HG03064 (cell line): ENCODE data around the gene DLL4.

Experiments
- ATAC-seq: cut with Tn5 transposase; IDR thresholded peaks from one replicate; pipeline ENCODE4 v1.9.1; 2021; ENCODE audit warnings: low read depth; ENCODE audit not compliant: unreplicated experiment

Gene DLL4

DNA sequence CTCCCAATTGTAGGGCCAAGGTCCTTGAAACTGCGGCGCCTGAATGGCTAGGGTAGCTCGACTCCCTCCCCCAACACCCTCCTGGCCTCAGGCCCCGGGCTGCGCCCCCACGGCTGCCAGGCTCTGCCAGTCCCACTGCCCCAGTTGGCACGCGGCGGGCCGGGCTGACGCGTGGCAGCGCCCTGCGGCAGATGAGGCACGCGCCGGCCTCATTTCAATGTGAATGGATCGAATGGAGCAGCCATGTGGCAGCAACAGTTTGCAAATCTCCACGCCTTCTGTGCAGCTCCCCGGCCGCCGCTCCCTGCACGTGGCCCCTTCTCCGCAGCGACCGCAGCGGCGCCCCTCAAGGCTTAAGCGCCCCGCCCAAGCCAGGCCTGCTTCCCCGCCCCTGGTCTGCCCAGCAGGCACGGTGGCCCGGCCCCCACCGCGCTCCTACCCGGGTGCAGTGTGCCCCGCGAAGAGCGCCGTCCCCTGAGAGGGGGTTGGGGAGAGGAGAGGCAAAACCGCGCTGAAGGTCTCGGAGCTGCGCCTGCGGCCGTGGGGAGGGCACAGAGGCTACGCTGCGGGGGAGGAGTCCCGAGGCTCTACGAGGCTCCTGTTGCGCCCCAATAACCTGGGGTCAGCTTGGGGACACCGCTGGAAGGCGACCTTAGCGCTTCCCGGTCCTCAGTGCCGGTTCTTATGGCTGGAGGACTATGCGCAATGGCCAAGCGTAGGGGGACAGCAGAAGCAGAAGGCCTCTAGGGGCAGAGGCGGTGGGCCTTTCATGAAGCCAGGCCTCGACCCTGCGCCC, 3.1 kb upstream of the DLL4 start:
- ATAC-seq, result no peak

DNA sequence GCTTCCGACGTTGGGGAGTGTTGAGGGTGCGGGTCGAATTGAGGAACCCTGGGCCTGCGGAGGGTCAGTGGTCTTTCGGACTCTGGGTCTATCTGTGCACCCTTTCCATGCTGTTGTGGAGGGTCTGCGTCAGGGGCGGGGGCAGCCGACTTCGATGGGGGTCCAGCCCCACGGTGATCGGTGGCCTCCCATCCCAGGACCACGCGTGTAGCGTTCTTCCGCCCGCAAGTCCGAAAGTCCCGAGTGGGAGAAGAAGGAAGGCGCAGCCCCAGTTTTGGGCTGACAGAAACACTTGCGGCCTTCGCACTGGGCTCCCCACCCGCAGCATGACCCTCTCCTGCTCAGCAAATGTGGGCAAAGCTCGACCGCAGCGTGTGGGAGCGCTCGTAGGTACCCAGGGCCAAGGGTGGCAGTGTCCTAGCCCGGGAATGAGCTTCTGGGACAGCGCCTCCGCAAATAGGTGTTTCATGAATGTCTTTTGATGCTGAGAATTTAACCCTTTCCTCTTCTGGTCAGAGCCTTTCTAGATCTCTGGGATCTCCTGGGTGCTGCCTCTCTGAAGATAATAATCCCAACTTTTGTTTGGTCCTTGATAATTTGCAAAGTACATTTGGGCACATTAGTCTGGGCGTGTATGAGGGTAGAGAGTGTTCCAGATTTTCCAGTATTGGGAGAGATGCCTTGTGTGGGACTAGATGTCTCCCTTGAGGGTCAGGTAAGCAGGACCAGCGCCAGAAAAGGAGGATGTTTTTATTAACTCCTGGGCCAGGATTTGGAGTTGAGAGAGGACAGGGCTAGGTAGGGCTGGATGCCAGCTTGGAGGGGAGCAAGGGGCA, 2.3 kb upstream of the DLL4 start:
- no peak for ATAC-seq

DNA sequence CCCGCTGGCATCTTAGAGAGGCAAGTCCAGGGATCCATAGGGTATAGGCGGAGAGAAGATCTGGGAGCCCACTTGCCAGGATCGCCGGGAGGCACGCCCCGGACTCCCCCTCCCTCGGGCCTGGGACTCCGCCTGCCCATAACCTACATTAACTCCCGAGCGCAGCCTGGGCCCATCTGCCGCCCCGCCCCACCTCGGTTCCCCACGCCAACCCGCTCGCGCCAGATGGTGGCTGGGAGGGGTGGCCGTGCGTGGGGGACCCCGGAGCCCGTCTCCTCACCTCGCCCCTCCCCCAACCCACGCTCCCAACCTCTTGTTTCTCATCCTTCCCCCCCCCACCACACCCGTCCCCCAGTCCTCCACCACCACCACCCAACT, 1.7 kb upstream of the DLL4 start:
- ATAC-seq, result no peak

DNA sequence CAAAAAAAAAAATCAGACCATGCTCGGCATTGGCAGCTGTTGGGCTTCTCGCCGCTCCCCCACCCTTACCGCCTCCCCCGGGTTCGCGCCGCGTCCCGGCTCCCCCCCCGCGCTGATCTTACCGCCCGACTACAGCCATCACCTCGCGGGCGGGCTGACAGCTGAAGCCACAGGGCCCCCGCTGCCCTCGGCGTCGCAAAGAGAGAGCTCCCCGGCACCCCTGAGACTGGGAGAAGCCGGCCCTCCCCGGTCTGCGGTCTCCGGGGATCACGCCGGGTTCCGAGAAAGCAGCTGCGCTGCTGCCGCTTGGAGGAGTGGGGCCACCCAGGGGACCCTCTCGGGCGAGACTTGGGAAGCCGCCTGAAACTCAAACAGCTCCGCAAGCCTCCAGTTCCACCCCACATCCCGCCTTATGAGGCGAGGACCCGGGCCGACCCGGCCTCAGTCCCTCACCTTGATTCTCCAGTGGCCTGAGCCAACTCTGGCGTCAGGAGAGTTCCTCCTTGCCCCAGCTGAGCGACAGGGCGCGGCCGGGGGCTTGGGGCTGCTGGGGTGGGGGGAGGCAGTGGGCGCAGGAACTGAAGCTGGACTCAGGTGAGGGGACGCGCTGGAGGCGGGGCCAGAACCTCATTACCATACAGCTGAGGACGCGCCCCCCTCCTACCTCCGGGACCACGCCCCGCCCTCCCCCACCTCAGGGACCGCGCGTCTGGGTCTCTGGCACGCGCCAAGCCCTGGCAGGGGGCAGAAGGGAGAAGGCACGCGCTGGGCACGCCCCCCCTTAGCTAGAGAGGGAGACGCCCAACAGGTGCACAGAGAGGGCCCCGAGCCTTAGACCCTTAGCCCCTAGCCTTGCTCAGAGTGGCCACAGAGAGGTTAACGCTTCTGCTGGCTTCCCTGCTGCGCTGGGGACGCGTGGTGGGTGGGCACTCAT, 1.0 kb upstream of the DLL4 start:
- no peak for ATAC-seq

DNA sequence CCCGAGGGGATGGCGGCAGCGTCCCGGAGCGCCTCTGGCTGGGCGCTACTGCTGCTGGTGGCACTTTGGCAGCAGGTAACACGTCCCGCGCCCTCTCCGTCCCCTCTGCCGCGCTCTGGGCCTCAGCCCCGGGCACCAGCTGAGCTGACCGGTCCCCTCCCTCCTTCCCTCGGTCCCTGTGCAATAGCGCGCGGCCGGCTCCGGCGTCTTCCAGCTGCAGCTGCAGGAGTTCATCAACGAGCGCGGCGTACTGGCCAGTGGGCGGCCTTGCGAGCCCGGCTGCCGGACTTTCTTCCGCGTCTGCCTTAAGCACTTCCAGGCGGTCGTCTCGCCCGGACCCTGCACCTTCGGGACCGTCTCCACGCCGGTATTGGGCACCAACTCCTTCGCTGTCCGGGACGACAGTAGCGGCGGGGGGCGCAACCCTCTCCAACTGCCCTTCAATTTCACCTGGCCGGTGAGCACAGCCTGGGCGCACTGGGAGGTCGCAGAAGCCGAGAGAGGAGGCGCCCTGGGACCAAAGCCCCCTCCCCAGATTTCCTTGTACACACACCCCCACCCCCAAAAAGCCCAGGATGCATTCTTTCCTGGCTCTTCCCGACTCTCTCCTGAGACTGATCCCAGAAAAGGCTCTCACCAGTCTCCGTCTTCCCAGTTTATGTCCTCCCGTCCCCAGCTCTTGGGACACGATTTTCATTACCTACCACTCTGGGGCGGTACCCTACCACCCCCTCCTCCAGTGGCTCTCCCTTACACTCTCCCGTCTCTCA, 705 bp downstream of the DLL4 start:
- no peak for ATAC-seq

DNA sequence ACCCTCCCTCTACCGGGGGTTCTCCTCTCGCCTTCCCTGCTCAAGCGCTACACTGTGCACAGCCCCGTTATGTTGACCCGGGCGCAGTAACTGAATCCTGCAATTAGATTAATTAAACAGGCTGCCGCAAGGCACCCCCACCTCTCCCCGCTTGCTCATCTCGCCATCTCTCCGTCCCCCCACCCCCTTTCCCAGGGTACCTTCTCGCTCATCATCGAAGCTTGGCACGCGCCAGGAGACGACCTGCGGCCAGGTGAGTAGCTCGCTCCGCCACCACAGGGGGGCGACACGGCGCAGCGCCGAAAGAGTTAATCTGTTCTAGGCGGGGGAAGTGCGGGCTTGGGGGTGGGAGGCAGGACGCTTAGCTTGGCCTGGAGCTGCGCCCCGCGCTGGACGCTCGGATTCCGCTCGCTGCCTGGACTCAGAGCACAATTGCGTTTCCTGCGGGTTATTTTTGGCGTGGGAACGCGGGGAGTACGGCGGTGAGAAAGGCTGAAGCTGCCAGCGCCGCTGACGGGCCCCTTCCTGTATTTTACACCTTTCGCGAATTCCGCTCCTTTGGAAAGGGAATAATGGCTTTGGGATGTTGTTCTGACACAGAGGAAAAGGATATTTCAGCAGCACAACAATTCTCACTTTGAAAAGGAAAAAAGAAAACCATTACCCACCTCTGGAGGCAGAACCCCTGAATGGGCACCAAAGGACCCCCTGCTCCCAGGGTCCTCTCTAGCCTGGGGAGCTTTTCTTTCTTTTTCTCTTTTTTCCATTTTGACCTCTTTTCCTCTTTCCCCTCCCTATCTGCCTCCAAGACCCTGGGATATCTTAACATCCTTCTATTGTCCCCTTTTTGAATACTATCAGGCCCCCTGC, 1.5 kb downstream of the DLL4 start:
- ATAC-seq, result no peak

DNA sequence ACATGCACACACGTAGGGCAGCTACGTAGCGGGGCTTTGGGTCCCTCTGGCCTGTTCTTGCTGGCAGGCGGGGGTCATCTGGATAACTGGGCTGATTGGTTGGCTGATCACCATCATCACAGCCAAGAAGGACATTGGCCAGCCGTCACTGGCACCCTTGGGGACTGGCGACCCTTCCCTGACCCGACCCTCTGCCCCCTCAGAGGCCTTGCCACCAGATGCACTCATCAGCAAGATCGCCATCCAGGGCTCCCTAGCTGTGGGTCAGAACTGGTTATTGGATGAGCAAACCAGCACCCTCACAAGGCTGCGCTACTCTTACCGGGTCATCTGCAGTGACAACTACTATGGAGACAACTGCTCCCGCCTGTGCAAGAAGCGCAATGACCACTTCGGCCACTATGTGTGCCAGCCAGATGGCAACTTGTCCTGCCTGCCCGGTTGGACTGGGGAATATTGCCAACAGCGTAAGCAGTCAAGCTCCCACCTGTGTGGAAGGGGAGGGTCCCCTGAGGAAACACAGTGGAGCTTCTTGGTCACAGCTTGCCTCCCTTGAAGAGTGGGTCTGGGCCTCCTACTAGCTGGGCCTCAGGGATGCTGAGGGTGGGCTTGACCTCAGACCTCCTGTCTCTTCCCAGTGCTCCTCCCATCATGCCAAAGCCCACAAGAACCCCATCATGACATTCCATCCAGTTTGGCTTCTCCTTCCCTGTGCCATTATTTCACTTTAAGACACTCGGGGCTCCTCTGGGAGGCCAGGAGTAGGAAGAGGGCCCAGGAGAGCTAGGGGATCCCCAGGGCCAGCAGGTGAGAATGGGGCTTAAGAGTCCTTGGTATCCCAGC, 2.4 kb downstream of the DLL4 start:
- ATAC-seq, result no peak

DNA sequence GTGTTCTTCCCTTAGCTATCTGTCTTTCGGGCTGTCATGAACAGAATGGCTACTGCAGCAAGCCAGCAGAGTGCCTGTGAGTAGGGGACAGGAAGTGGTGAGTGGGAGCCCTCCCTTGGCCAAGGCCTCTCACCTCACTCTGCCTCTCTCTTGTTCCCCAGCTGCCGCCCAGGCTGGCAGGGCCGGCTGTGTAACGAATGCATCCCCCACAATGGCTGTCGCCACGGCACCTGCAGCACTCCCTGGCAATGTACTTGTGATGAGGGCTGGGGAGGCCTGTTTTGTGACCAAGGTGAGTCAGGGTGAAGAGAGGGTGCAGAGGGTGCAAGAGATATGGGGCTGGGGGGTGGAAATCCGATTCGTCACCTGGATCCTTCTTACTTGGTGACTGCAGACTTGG, 3.0 kb downstream of the DLL4 start:
- ATAC-seq, result no peak

DNA sequence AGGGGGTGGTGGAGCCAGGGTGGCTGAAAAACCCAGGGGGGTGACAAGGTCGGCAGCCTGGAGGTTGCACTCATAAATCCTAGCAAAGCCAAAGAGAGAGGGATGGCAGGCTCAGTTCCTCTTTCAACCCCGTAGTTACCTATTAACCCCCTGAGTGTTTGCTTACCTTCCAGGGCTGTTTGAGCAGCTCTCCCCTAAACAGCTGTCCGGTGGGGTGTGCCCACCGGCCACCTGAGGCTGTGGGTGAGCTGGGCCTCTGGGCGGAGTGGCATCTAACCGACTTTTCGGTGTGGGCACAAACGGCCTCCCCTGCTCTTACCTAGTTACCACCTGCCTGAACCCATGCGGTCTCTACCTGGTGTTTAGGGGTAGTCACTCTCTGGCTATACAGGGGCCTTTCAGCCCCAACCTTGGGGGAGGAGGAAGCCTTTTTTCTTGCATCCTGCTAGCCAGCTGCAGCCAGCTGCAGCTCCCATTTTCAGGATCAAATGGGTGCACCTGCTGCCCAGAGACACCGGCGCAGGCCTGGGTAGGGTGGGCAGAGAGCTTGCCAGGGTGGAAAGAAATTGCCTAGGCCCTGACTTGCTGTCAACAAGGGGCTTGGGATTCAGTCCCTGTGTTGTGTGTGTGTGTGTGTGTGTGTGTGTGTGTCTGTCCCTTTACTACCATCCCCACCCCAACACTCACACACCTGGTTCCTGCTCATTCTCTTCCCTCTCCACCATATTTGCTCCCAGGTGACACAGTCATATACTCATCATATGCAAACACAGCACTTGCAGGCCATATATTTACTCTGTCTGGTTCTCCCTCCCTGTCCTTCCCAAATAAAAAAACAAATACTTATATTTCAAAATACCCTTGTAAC, 3.7 kb downstream of the DLL4 start:
- no peak for ATAC-seq

DNA sequence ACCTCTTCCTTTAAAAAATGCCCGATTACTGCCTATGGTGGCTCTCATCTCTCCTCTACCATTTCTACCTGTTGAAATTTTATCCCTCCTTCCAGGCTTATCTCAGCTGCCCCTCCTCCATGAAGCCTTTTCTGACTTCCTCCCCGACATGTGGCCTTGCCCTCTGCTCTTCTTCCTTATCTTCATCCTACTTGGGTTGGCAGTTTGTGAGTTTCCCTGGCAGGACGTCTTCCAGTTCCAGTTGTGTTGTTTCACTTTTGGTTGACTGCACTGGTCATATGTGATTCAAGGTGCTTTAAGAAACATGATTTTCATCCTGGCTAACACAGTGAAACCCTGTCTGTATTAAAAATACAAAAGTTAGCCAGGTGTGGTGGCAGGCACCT, 4.4 kb downstream of the DLL4 start:
- ATAC-seq, result no peak

DNA sequence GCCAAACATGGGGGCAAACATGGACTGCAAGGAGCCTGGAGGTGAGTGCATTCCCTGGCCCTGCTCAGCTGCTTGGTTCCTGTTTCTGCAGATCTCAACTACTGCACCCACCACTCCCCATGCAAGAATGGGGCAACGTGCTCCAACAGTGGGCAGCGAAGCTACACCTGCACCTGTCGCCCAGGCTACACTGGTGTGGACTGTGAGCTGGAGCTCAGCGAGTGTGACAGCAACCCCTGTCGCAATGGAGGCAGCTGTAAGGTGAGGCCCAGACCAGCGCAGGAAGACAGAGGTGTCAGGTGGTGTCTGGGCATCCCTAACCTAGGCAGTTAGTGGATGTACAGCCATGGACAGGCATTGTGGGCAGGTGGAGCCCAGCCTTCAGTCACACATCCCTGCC, 5.3 kb downstream of the DLL4 start:
- no peak for ATAC-seq

DNA sequence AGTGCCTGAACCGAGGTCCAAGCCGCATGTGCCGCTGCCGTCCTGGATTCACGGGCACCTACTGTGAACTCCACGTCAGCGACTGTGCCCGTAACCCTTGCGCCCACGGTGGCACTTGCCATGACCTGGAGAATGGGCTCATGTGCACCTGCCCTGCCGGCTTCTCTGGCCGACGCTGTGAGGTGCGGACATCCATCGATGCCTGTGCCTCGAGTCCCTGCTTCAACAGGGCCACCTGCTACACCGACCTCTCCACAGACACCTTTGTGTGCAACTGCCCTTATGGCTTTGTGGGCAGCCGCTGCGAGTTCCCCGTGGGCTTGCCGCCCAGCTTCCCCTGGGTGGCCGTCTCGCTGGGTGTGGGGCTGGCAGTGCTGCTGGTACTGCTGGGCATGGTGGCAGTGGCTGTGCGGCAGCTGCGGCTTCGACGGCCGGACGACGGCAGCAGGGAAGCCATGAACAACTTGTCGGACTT, 7.1 kb downstream of the DLL4 start:
- ATAC-seq, result no peak

DNA sequence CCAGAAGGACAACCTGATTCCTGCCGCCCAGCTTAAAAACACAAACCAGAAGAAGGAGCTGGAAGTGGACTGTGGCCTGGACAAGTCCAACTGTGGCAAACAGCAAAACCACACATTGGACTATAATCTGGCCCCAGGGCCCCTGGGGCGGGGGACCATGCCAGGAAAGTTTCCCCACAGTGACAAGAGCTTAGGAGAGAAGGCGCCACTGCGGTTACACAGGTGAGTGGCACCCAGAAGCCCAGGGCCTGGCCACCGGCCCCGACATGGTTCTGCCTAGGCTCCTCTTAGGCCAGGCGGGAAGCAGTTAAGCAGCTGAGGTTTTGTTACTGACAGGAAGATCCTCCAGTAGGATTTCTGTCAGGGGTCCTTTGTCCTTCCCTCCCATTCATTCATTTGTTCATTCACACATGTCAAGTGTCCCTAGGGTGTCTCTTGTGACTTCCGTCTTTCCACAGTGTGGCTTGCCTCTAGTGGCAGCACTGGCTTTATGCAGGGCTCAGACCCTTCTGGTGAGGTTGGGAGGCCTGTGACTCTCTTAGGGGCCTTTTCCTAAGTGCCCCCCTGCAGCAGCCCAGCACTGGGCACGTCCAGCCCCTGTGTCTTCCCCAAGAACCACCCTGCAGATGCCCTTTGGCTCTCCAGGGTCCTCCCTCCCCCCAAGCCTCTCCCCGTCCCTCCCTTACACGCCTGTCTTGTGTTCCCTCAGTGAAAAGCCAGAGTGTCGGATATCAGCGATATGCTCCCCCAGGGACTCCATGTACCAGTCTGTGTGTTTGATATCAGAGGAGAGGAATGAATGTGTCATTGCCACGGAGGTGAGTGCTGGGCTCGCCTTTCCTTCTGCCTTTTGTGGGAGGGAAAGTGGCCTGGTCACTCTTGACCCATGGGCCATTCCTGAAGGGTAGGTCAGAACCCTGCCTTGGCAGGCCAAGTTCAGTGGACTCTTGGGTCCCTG, 7.8 kb downstream of the DLL4 start:
- no peak for ATAC-seq

DNA sequence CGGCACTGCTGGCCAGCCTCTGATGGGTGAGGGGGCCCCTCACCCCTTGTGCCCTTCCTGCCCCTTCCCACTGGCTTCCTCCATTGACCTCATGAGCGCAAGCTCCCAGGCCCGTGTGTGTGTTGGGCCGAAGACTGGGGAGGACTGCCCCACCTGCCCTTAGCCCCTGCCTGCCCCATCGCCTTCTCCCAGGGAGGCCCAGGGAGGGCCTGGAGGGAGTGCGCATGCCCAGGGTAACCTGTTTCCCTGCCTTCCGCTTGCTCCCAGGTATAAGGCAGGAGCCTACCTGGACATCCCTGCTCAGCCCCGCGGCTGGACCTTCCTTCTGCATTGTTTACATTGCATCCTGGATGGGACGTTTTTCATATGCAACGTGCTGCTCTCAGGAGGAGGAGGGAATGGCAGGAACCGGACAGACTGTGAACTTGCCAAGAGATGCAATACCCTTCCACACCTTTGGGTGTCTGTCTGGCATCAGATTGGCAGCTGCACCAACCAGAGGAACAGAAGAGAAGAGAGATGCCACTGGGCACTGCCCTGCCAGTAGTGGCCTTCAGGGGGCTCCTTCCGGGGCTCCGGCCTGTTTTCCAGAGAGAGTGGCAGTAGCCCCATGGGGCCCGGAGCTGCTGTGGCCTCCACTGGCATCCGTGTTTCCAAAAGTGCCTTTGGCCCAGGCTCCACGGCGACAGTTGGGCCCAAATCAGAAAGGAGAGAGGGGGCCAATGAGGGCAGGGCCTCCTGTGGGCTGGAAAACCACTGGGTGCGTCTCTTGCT, 8.8 kb downstream of the DLL4 start:
- no peak for ATAC-seq

DNA sequence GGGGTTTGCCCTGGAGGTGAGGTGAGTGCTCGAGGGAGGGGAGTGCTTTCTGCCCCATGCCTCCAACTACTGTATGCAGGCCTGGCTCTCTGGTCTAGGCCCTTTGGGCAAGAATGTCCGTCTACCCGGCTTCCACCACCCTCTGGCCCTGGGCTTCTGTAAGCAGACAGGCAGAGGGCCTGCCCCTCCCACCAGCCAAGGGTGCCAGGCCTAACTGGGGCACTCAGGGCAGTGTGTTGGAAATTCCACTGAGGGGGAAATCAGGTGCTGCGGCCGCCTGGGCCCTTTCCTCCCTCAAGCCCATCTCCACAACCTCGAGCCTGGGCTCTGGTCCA, 9.4 kb downstream of the DLL4 start:
- ATAC-seq, result no peak
